ENCODE data around the gene KCNH1. TPM values are rescaled to one million over a fixed set of nuclear protein-coding genes. Genes with fewer than 3 reads are reported as not detected.

Gene KCNH1, protein sequence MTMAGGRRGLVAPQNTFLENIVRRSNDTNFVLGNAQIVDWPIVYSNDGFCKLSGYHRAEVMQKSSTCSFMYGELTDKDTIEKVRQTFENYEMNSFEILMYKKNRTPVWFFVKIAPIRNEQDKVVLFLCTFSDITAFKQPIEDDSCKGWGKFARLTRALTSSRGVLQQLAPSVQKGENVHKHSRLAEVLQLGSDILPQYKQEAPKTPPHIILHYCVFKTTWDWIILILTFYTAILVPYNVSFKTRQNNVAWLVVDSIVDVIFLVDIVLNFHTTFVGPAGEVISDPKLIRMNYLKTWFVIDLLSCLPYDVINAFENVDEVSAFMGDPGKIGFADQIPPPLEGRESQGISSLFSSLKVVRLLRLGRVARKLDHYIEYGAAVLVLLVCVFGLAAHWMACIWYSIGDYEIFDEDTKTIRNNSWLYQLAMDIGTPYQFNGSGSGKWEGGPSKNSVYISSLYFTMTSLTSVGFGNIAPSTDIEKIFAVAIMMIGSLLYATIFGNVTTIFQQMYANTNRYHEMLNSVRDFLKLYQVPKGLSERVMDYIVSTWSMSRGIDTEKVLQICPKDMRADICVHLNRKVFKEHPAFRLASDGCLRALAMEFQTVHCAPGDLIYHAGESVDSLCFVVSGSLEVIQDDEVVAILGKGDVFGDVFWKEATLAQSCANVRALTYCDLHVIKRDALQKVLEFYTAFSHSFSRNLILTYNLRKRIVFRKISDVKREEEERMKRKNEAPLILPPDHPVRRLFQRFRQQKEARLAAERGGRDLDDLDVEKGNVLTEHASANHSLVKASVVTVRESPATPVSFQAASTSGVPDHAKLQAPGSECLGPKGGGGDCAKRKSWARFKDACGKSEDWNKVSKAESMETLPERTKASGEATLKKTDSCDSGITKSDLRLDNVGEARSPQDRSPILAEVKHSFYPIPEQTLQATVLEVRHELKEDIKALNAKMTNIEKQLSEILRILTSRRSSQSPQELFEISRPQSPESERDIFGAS
- 0.10 TPM for total RNA-seq (ENCODE audit: unreplicated experiment)
- long read RNA-seq, result 0 reads

GRCh38 chr1:211133836-211134669 lies at the start of gene KCNH1:
Gene KCNH1 (minus strand): TSS chr1:211134148. CDS start chr1:211133945, 203 bp downstream.
- TF ChIP-seq, protein P1, sequence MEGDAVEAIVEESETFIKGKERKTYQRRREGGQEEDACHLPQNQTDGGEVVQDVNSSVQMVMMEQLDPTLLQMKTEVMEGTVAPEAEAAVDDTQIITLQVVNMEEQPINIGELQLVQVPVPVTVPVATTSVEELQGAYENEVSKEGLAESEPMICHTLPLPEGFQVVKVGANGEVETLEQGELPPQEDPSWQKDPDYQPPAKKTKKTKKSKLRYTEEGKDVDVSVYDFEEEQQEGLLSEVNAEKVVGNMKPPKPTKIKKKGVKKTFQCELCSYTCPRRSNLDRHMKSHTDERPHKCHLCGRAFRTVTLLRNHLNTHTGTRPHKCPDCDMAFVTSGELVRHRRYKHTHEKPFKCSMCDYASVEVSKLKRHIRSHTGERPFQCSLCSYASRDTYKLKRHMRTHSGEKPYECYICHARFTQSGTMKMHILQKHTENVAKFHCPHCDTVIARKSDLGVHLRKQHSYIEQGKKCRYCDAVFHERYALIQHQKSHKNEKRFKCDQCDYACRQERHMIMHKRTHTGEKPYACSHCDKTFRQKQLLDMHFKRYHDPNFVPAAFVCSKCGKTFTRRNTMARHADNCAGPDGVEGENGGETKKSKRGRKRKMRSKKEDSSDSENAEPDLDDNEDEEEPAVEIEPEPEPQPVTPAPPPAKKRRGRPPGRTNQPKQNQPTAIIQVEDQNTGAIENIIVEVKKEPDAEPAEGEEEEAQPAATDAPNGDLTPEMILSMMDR (IDR thresholded peaks at IDR 0.05; ENCODE audit: unreplicated experiment), result peak; percentile 100
- Mint-ChIP-seq H3K36me3 (ENCODE audit: low read depth, unreplicated experiment) (no peaks in the 10 kb centered on the region), H3K4me3 (ENCODE audit: unreplicated experiment) (peak within 1 kb of the TSS; percentile 73), H3K27me3 (ENCODE audit: unreplicated experiment) (peaks cover 3% of the 10 kb centered on the region), H3K27ac (ENCODE audit: unreplicated experiment) (no peak within 1 kb of the TSS), H3K4me1 (ENCODE audit: unreplicated experiment) (no peaks in the 10 kb centered on the region), H3K9me3 (ENCODE audit: unreplicated experiment) (no peaks in the 10 kb centered on the region)
- DNase-seq (ENCODE audit: low spot score), result peak; percentile 97

GRCh38 chr1:211182746-211183145 lies 48.8 kb upstream of the KCNH1 start:
- Mint-ChIP-seq H3K9me3 (ENCODE audit: unreplicated experiment) (no peaks in the 10 kb centered on the region), H3K27ac (ENCODE audit: unreplicated experiment) (no peak overlapping the region), H3K36me3 (ENCODE audit: low read depth, unreplicated experiment) (no peaks in the 10 kb centered on the region), H3K4me1 (ENCODE audit: unreplicated experiment) (no peaks in the 10 kb centered on the region), H3K4me3 (ENCODE audit: unreplicated experiment) (no peak overlapping the region), H3K27me3 (ENCODE audit: unreplicated experiment) (no peaks in the 10 kb centered on the region)
- DNase-seq (ENCODE audit: low spot score), result no peak
- TF ChIP-seq, protein P1 (IDR thresholded peaks at IDR 0.05; ENCODE audit: unreplicated experiment), result no peak

GRCh38 chr1:211174375-211174774 lies 40.4 kb upstream of the KCNH1 start:
- Mint-ChIP-seq H3K9me3 (ENCODE audit: unreplicated experiment) (peaks cover 4% of the 10 kb centered on the region), H3K4me1 (ENCODE audit: unreplicated experiment) (no peaks in the 10 kb centered on the region), H3K4me3 (ENCODE audit: unreplicated experiment) (no peak overlapping the region), H3K27ac (ENCODE audit: unreplicated experiment) (no peak overlapping the region), H3K27me3 (ENCODE audit: unreplicated experiment) (no peaks in the 10 kb centered on the region), H3K36me3 (ENCODE audit: low read depth, unreplicated experiment) (peaks cover 3% of the 10 kb centered on the region)
- TF ChIP-seq, protein P1 (IDR thresholded peaks at IDR 0.05; ENCODE audit: unreplicated experiment), result no peak
- DNase-seq (ENCODE audit: low spot score), result no peak

GRCh38 chr1:211172657-211173056 lies 38.7 kb upstream of the KCNH1 start:
- Mint-ChIP-seq H3K4me3 (ENCODE audit: unreplicated experiment) (no peak overlapping the region), H3K4me1 (ENCODE audit: unreplicated experiment) (no peaks in the 10 kb centered on the region), H3K27me3 (ENCODE audit: unreplicated experiment) (no peaks in the 10 kb centered on the region), H3K36me3 (ENCODE audit: low read depth, unreplicated experiment) (peaks cover 5% of the 10 kb centered on the region), H3K9me3 (ENCODE audit: unreplicated experiment) (peaks cover 11% of the 10 kb centered on the region), H3K27ac (ENCODE audit: unreplicated experiment) (no peak overlapping the region)
- TF ChIP-seq, protein P1 (IDR thresholded peaks at IDR 0.05; ENCODE audit: unreplicated experiment), result no peak
- DNase-seq (ENCODE audit: low spot score), result no peak

Data from endothelial cell (in vitro differentiated cells).